NCI-H2081 (cell line): ENCODE results near the gene NR6A1.
A peak's percentile ranks its signal among the peaks of the same experiment; 100 is the strongest.

Experiments used
- DNase-seq, 2 experiments: peaks; one replicate each; lab custom pipeline; 2025; lab: John Stamatoyannopoulos, UW

NR6A1 gene

GRCh38 chr9:124771021-124771866 lies at the start of gene NR6A1:
TSS of gene NR6A1 (minus strand) at chr9:124771311.
- peak; percentile 95 to 97 for DNase-seq

GRCh38 chr9:124818431-124819281 lies 47.5 kb upstream of the NR6A1 start:
- DNase-seq = no peak

GRCh38 chr9:124815601-124816000 lies 44.5 kb upstream of the NR6A1 start:
- no peak for DNase-seq

GRCh38 chr9:124814164-124814535 lies 43.0 kb upstream of the NR6A1 start:
- no peak for DNase-seq

GRCh38 chr9:124813501-124814163 lies 42.5 kb upstream of the NR6A1 start:
- no peak for DNase-seq

- DNase-seq = no peak
Measured at GRCh38 chr9:124813041-124813440, 41.9 kb upstream of the NR6A1 start.

GRCh38 chr9:124812441-124812876 lies 41.3 kb upstream of the NR6A1 start:
- no peak for DNase-seq

GRCh38 chr9:124810663-124811355 lies 39.7 kb upstream of the NR6A1 start:
- no peak for DNase-seq

GRCh38 chr9:124809741-124810500 lies 38.8 kb upstream of the NR6A1 start:
- DNase-seq = no peak

- DNase-seq = no peak
Measured at GRCh38 chr9:124809211-124809610, 38.1 kb upstream of the NR6A1 start.

- DNase-seq = no peak
Measured at GRCh38 chr9:124808246-124808956, 37.3 kb upstream of the NR6A1 start.

GRCh38 chr9:124805186-124805585 lies 34.1 kb upstream of the NR6A1 start:
- no peak for DNase-seq

- DNase-seq = no peak
Measured at GRCh38 chr9:124803911-124804310, 32.8 kb upstream of the NR6A1 start.

- no peak for DNase-seq
Measured at GRCh38 chr9:124802426-124802825, 31.3 kb upstream of the NR6A1 start.

GRCh38 chr9:124801356-124801755 lies 30.2 kb upstream of the NR6A1 start:
- DNase-seq = no peak

- no peak for DNase-seq
Measured at GRCh38 chr9:124800306-124801259, 29.5 kb upstream of the NR6A1 start.

- peak in 1 of 2 experiments; percentile 8 for DNase-seq
Measured at GRCh38 chr9:124799274-124800006, 28.3 kb upstream of the NR6A1 start.

- DNase-seq = no peak
Measured at GRCh38 chr9:124797343-124798103, 26.4 kb upstream of the NR6A1 start.
